ENCODE data around the gene SNAP47.

Gene SNAP47

GRCh38 chr1:227748496-227749182 is 13.4 kb downstream of the SNAP47 start:
- no peak for DNase-seq (ENCODE audit: low read depth, low spot score)

- no peak for DNase-seq (ENCODE audit: low read depth, low spot score)
These were observed 14.0 kb downstream of the SNAP47 start for GRCh38 chr1:227749225-227749624.

DNA sequence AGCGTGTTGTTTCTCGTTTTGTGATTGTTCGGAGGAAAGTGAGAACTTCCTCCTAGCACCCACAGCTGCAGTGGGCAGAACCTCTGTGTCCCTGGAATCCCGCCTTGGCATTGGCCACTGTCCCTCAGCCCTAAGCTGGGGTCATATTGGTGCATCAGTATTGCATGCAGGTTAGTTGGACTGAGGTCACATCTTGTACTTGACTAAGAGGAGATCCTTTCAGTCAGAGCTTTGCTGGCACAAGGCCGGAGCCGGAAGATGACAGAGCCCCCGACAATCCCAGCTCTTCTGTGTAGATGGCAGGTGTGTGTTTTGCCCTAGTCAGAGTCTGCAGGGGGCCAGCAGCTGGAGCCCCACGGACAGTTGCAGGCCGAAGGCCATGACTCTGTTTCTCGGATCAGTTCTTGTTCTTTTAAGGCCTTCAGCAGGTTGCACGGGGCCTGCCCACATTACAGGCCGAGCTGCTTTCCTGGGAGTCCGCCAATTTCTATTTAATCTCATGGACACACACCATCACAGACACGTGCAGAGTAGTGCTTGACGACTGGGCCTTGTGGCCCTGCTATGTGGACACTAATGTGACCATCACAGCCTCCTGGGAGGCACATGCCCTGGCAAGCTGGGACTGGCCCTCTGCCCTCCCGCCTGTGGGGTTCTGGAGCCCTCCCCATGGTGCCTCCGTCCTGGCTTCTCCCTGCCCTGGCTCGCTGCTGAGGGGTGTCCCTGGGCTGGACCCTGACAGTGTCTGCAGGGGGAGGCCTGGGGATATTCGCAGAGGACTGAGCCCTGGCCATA is 14.9 kb downstream of the SNAP47 start:
- DNase-seq (ENCODE audit: low read depth, low spot score): no peak

GRCh38 chr1:227753999-227754711 is 18.9 kb downstream of the SNAP47 start:
- DNase-seq (ENCODE audit: low read depth, low spot score): no peak

GRCh38 chr1:227754958-227755357 is 19.7 kb downstream of the SNAP47 start:
- no peak for DNase-seq (ENCODE audit: low read depth, low spot score)

GRCh38 chr1:227756172-227756959 is 21.1 kb downstream of the SNAP47 start:
- DNase-seq (ENCODE audit: low read depth, low spot score): no peak

DNA sequence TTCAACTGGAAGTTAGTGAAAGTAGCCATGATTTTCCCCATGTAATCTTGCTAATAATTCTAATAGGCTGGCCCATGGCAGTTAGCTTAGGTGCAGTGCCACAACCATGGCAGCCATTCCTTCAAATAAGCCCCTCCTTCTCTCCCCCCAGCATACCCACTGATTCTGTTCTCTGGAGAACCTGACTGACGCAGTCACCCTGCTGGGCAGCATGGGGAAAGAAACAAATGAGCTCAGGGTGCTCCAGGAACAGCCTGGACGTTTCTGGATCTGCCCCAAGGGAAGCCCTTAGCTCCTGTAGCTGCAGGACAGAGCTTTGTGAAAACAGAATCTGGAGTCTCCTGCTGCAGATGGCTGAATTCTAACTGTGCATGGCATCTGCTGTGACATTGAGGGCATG is 22.5 kb downstream of the SNAP47 start:
- DNase-seq (ENCODE audit: low read depth, low spot score): no peak

GRCh38 chr1:227758366-227758765 is 23.1 kb downstream of the SNAP47 start:
- DNase-seq (ENCODE audit: low read depth, low spot score): no peak

DNA sequence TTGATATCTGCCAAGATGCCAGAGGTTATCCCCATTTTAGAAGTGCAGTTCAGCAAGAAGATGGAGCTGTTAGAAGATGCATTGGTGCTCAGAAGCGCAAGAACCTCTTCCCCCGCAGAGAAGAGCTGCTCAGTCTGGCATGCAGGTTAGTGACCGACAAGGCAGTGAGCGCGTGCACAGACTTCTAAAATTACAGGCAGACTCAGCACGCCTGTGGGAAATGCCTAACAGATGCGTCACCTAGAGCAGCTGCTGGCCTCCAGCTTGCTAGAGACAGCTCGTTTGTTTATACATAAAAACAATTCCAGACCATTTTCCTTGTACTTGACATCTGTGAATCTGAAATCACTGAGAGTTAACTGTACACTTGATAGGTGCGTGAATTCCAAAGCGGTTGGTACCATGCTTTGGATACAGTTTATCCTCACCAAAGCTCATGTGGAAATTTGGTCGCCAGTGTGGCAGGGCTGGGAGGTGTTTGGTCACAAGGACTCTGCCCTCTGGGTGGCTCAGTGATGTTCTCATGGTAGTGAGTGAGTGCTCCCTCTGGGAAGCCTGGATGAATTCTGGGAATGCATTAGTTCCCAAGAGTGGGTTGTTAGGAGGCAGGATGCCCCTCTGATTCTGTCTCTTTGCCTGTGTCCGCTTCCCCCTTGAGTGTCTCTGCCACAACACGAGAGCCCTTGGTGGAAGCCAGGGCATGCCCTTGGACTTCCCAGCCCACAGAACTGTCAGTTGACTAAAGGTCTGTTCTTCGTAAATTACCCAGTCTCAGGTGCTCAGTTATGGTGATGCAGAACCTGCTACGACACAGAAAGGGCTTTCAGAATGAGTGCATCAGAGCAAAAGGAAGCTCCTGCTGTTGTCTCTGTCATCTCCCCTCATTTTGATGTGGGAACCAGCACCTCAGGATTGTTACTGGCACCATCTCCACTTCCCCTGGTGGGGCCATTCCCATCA is 24.4 kb downstream of the SNAP47 start:
- DNase-seq (ENCODE audit: low read depth, low spot score): no peak

GRCh38 chr1:227760377-227760776 is 25.1 kb downstream of the SNAP47 start:
- no peak for DNase-seq (ENCODE audit: low read depth, low spot score)

DNA sequence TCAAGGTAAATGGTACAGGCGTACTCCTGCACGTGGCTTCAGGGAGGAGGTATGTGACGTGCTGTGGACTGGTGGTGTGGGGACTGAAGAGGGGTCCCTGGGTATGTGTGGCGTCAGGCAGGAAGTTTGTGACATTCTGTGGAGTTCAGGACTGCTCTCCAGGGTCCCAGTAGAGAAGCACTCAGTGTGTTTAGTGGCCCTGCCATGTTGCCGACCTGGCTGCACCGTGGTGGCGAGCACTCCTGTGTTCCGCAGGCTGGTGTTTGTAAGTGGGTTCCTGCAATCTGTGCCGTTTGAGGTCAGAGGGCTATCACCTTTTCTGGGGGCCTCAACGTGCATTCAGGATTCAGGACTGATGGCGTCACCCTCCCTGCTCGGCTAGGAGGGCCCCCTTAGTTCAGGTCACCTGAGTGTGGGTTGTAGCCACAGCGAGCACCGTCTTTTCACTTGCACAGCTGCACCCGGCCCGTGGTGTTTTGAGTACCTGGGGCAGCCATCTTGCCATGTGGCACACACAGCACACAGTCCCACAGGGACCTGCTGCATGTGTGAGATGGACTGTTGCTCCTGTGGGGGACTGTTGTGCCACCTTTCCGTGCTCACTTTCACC is 26.5 kb downstream of the SNAP47 start:
- no peak for DNase-seq (ENCODE audit: low read depth, low spot score)

DNA sequence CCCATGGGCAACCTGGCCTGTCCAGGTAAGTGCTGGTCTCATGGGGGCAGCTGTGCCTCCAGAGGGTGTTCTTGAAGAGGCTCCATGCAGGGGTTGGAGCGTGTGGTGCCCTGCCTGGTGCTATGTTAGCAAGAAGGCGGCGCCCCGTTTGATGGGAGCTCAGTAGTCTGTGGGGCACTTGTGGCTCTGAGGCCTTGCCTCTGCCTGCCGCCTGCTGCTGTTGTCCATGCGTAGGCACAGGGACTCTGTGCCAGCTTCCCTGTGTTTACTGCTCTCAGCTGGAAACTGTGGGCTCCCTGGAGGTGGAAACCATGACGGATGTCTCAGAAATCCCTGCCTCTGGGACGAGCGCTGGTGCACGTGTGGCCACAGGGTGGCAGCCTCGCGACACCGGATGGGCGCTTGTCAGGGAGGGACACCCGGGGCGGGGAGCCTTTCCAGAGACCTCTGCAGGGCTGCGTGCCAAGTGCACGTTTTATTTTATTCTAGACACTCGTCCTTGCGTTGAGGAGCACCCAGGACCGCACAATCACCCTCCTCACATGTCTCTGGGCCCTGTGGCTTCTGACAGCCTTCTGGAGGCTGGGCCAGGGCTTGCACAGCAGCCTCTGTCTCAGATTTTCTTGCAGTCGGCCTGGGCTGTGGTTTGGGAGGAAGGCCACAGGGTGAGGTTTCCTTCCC is 27.1 kb downstream of the SNAP47 start:
- peak; percentile 62 for DNase-seq (ENCODE audit: low read depth, low spot score)

- DNase-seq (ENCODE audit: low read depth, low spot score): no peak
These were observed 28.2 kb downstream of the SNAP47 start for GRCh38 chr1:227763246-227764018.

DNA sequence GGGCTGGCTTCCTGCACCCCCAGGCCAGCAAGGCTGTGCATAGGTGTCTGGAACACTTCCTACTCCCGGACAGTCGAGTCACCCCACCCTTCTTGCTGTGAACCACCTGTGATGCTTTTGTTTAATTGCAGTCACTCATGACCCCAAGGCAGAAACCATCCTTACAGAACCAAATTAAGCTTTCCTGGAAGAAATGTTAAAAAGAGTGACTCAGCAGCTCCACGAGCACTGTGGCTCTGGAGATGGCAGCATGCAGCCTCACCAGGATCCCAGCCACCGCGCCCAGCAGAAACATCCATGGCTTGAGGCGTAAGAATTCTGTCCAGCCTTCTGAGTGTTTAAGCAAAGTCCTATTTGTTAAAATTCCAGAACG is 28.8 kb downstream of the SNAP47 start:
- DNase-seq (ENCODE audit: low read depth, low spot score): no peak

DNA sequence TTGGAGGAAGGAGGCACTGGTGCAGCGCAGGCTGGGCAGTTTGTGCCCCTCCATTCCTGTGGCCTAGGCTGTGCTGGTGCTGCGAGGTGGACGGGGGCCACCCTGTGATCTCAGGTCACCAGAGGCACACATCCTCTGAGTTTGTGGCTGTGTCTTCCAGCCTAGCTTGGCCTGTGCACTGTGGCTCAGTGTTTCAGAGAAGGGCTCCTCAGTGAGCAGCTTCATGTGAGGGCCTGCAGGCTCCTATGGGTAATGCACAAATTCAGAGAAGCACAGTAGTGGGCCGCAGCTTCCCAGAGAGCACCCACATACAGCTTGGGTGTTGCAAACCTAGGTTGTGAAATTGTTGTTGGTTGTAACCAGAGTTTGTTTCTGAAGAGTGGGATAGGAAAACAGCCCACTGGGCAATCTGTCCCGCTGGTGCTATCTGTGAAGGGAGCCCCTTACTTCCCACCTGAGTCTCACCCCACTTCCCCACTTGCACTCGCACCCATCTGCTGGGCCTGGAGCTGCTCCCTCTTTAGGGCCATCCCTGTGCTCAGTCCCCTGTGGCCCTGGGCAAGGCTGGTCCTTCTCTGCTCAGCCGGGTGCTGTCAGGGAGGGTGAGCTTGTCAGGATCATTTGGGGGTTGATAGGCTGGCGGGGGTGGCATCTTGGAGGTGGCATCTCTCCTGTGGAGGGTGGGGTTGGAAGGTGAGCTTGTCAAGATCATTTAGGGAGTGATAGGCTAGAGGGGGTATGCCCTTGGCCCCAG is 30.2 kb downstream of the SNAP47 start:
- no peak for DNase-seq (ENCODE audit: low read depth, low spot score)

- peak; percentile 21 for DNase-seq (ENCODE audit: low read depth, low spot score)
These were observed 30.9 kb downstream of the SNAP47 start for GRCh38 chr1:227766015-227766634.

DNA sequence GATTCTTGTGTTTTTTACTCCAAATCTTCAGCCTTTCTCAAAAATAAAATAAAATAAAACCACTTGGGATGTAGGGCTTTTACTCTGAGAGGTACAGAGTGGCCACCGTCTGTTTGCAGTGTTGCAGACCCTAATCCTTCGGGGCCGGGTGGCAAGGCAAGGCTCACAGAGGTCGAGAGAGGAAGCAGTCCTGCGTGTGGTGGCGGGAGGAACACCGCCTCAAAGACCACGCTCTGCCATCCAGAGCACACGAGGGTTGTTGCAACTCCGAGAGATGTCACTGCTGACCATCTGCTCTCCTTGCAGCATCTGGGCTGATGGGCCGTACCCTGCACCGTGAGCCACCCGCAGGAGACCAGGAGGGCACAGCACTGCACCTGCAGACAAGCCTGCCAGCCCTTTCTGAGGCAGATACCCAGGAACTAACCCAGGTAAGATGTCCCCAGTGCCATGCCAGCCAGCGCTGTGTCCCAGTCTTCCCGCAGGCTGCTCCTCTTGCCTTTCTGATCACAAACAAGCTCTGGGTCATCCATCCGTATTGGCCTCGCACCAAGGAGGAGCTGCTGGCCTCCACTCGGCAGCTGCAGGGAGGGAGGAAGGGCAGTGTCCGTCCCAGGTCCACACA is 31.5 kb downstream of the SNAP47 start:
- DNase-seq (ENCODE audit: low read depth, low spot score): no peak

All from activated naive CD8-positive, alpha-beta T cell treated with anti-CD3 and anti-CD28 coated beads, Interleukin-2, amount 50 U/mL, for 16 hours (primary cell).